AG10803 (cell line): Measurements from ENCODE around the gene PPFIA2.

Source experiments
- DNase-seq: peaks from one replicate; pipeline ENCODE4 v3.0.0; 2010; ENCODE audit warnings: low read depth
- H3K4me3 ChIP-seq: 2 replicates; pipeline ENCODE4 v1.5.1; 2011; ENCODE audit warnings: mild to moderate bottlenecking, low read length, control low read depth
- TF ChIP-seq, protein P1 (sequence below): conservative IDR thresholded peaks from 2 replicates; pipeline ENCODE4 v1.5.1; 2011; ENCODE audit warnings: mild to moderate bottlenecking, low read length, control low read depth, inconsistent platforms

The PPFIA2 gene

GRCh38 chr12:81439344-81439743, 319.8 kb downstream of the PPFIA2 start:
- no peak overlapping the region for H3K4me3 ChIP-seq
- TF ChIP-seq, protein P1, sequence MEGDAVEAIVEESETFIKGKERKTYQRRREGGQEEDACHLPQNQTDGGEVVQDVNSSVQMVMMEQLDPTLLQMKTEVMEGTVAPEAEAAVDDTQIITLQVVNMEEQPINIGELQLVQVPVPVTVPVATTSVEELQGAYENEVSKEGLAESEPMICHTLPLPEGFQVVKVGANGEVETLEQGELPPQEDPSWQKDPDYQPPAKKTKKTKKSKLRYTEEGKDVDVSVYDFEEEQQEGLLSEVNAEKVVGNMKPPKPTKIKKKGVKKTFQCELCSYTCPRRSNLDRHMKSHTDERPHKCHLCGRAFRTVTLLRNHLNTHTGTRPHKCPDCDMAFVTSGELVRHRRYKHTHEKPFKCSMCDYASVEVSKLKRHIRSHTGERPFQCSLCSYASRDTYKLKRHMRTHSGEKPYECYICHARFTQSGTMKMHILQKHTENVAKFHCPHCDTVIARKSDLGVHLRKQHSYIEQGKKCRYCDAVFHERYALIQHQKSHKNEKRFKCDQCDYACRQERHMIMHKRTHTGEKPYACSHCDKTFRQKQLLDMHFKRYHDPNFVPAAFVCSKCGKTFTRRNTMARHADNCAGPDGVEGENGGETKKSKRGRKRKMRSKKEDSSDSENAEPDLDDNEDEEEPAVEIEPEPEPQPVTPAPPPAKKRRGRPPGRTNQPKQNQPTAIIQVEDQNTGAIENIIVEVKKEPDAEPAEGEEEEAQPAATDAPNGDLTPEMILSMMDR, result no peak
- no peak for DNase-seq

GRCh38 chr12:81417056-81417455, 342.1 kb downstream of the PPFIA2 start:
- DNase-seq, result no peak
- TF ChIP-seq, protein P1, result no peak
- H3K4me3 ChIP-seq, result no peak overlapping the region

GRCh38 chr12:81416571-81416970, 342.6 kb downstream of the PPFIA2 start:
- TF ChIP-seq, protein P1, result no peak
- DNase-seq, result no peak
- no peak overlapping the region for H3K4me3 ChIP-seq

DNA sequence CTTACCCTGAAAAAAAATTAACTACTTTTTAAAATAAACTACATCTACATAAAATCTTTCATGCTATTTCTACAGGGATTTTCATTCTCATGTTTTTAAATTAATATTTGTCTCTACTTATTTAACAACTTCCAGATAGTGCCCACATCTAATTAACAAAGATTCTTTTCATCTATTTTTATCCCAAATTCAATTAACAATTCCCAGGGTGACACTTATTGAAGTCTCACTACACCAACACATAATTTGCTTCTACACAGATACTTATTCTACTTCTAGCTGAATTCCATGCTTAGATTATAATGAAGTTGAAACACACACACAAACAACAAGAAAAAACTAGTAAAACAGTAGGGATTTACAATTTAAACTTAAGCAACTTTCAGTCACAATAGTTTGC, 344.7 kb downstream of the PPFIA2 start:
- no peak for DNase-seq
- TF ChIP-seq, protein P1, result no peak
- no peak overlapping the region for H3K4me3 ChIP-seq

DNA sequence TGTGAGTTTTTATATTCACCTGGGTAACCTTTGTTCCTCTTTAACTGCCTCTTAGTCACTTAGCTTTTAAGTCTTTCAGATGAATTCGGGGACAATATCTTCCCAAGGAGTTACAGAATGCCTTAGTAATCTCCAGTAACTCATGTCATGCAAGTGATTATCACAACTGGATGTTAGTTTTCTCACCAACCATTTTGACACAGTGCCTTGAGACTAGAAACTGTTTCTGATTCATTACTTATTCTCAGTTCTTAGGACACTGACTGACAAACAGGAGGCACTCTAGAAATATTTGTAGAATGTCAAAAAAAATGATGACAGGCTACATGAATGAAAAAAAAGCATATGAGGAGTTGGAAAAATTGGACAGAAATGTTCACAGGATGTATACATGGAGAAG, 346.2 kb downstream of the PPFIA2 start:
- H3K4me3 ChIP-seq, result no peak overlapping the region
- no peak for DNase-seq
- TF ChIP-seq, protein P1, result no peak

GRCh38 chr12:81403348-81403747, 355.8 kb downstream of the PPFIA2 start:
- no peak overlapping the region for H3K4me3 ChIP-seq
- no peak for DNase-seq
- TF ChIP-seq, protein P1, result no peak

GRCh38 chr12:81401241-81401640, 357.9 kb downstream of the PPFIA2 start:
- no peak overlapping the region for H3K4me3 ChIP-seq
- TF ChIP-seq, protein P1, result no peak
- DNase-seq, result no peak
